22Rv1 (cell line): Measurements from ENCODE around the gene AAGAB.

Experiments used
- ZFX ChIP-seq: fragments of 450-650 bp; IDR thresholded peaks from 2 replicates; pipeline ENCODE4 v1.6.1; 2017; ENCODE audit warnings: antibody characterized with exemption, borderline replicate concordance
- TF ChIP-seq, protein P1 (sequence below): fragments of 450-650 bp; IDR thresholded peaks from 2 replicates; pipeline ENCODE4 v1.5.1; 2017; ENCODE audit warnings: mild to moderate bottlenecking

- TF ChIP-seq, protein P1, sequence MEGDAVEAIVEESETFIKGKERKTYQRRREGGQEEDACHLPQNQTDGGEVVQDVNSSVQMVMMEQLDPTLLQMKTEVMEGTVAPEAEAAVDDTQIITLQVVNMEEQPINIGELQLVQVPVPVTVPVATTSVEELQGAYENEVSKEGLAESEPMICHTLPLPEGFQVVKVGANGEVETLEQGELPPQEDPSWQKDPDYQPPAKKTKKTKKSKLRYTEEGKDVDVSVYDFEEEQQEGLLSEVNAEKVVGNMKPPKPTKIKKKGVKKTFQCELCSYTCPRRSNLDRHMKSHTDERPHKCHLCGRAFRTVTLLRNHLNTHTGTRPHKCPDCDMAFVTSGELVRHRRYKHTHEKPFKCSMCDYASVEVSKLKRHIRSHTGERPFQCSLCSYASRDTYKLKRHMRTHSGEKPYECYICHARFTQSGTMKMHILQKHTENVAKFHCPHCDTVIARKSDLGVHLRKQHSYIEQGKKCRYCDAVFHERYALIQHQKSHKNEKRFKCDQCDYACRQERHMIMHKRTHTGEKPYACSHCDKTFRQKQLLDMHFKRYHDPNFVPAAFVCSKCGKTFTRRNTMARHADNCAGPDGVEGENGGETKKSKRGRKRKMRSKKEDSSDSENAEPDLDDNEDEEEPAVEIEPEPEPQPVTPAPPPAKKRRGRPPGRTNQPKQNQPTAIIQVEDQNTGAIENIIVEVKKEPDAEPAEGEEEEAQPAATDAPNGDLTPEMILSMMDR, result no peak
- no peak for TF ChIP-seq ZFX
These were observed 70.9 kb downstream of the AAGAB start for GRCh38 chr15:67183443-67184169.
